HG03139 (cell line): ENCODE measurements around the gene HMGN1.
"Not testable (repeated sequence)": the region's sequence is repeated elsewhere in the genome, so short reads cannot be mapped to it uniquely, and the experiment has no call there.

Experiments
- ATAC-seq: cut with Tn5 transposase; IDR thresholded peaks from one replicate; pipeline ENCODE4 v1.9.1; 2021; ENCODE audit not compliant: unreplicated experiment

HMGN1 gene

GRCh38 chr21:39369896-39370288 is 21.0 kb upstream of the HMGN1 start:
- not testable (repeated sequence) for ATAC-seq

- no peak for ATAC-seq
Measured at GRCh38 chr21:39367783-39368182, 18.9 kb upstream of the HMGN1 start.

- ATAC-seq: no peak
Measured at GRCh38 chr21:39366563-39366962, 17.7 kb upstream of the HMGN1 start.

DNA sequence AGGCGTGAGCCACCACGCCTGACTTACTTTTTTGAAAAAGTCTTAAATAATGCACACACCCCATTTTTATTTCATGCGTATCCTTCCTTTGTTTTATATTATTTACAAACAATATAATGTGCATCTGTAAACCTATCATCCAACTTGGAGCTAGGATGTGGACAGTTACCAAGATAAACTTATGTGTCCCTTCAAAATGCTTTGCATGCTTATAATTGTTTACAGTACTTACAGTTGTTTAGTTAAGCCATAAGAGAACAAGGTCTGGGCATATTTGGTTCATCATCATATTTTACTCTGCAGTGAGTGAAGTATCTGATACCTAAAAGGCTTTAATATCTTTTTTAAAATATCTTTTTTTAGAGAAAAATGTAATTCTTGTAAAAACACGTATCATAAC is 16.1 kb upstream of the HMGN1 start:
- ATAC-seq: no peak

- ATAC-seq: no peak
Measured at GRCh38 chr21:39363607-39364555, 15.0 kb upstream of the HMGN1 start.

GRCh38 chr21:39362733-39363132 is 13.8 kb upstream of the HMGN1 start:
- ATAC-seq: no peak

GRCh38 chr21:39359382-39359781 is 10.5 kb upstream of the HMGN1 start:
- ATAC-seq: no peak

DNA sequence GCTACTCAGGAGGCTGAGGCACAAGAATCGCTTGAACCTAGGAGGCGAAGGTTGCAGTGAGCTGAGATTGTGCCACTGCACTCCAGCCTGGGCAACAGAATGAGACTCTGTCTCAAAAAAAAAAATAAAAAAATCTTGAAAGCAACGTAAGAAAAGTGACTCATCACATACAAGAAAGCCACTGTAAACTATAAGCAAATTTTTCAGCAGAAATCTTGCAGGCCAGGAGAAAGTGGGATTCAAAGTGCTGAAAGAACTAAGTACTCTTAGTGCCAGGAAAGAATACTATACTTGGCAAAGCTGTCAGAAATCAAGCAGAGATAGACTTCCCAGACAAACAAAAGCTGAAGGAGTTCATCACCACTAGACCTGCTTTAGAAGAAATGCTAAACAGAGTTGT is 4.4 kb upstream of the HMGN1 start:
- ATAC-seq: no peak

GRCh38 chr21:39350094-39351005 is 1.5 kb upstream of the HMGN1 start:
- ATAC-seq: no peak

- ATAC-seq: peak; percentile 74
Measured at GRCh38 chr21:39349211-39350093, 564 bp upstream of the HMGN1 start.

DNA sequence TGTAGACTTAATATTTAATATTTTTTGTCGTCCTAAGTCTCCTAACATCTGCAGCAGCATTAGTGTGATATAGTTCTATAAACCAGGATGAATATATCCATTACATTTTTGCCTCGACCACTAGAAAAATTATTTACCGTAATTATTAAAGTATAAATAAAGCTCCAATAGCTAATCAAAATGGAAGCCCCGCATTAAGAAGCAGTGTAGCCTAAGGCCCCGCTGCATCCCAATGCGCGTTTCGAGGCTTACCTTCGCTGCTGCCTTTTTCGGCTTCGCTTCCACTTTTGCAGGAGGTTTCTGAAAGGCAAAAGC is 891 bp downstream of the HMGN1 start:
- peak; percentile 9 for ATAC-seq

GRCh38 chr21:39347537-39347936 is 1.4 kb downstream of the HMGN1 start:
- no peak for ATAC-seq

- ATAC-seq: no peak
Measured at GRCh38 chr21:39346671-39347331, 2.1 kb downstream of the HMGN1 start.

DNA sequence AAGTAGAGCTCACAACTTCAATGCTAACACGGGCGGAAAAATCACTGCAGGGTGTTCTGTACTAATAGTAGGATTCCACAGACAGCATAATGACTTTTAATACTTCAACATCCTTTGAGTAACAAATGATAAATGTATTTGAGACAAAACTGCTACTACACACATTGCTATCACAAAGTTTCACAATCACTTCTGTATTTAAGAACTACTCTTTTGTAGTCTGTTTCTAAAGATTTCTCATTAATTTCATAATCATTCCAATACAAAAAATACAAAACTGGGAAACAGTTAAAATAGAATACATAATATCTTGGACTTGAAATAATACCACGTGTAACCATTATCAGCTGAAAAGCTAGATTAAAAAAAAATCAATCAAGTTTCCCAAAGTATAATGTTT is 2.7 kb downstream of the HMGN1 start:
- no peak for ATAC-seq

DNA sequence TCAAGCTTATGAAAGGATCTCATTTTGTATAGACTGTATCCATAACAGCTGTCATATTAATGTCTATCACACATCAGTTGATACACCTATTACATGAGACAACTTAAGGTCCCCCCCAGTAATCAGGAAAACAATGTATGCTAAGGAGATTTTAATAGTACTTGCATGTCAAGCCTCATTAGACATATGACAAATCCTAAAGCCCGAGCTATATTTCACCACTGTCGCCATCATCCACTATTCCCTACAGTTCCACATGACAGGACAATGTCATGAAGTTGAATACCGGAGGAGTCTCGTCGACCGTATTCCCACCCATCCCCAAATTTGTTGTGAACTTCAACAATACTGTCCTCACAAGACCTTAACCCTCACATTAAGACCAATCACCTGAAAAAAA is 3.4 kb downstream of the HMGN1 start:
- no peak for ATAC-seq

- ATAC-seq: no peak
Measured at GRCh38 chr21:39344848-39345247, 4.0 kb downstream of the HMGN1 start.

DNA sequence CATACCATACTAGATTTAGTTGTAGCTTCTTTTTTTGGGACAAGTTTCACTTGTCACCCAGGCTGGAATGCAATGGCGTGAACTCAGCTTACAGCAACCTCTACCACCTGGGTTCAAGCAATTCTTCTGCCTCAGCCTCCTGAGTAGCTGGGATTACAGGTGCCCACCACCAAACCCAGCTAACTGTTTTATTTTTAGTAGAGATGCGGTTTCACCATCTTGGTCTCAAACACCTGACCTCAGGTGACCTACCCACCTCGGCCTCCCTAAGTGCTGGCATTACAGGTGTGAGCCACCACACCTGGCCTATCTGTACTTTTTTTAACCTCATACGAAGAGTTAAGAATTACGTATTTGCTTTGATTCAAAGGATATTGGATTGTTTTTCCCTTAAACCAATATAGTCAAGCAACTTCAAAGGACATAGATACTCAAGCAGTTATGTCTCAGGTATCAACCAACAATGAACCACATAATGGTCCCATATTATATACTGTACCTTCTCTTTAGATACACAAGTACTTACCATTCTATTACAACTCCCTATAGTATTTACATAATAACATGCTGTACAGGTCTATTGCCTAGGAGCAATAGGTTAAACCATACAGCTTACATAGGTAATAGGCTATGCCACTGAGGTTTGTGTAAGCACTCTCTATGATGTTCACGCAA is 7.5 kb downstream of the HMGN1 start:
- no peak for ATAC-seq

DNA sequence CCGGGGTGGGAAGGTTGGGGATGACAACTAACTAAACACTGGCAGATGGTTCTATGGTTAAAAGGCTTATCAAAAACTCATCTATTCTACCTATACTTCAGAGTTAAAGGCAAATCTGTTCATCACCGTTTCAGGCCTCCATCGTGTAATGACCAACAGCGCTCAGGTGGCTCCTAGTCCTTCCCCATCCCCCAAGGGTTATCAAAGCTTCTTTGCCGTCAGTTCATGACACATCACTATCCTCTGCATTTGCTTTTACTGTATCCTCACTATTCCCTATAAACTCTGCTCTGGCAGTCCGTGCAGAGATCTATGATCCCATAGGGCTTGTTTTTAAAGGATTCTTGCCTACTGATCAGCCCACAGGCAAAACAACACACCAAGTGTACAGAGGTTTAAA is 8.2 kb downstream of the HMGN1 start:
- ATAC-seq: no peak

DNA sequence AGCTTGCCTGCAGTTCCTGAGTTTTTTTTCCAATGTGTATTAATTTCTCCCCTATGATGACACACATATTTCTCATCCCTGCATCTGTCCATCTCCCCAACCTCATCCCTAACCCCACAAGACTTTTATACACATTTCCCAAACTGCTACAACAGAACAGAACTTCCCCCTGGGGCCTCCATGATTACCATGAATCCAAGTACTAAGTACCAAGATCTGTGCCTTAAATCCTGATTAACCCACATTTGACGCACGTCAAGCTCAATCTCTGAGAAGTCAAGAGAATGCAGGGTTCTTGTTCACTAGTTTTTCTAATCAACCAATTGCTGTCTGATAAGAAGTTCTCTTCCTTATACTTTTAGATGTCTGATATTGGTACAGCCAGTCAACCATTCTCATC is 9.7 kb downstream of the HMGN1 start:
- no peak for ATAC-seq

- ATAC-seq: no peak
Measured at GRCh38 chr21:39336457-39337008, 12.4 kb downstream of the HMGN1 start.
